WERI-Rb-1 (cell line): ENCODE data around the gene PNP.

Experiments
- DNase-seq: peaks from one replicate; pipeline ENCODE4 v3.0.0-alpha.2; 2020
- H3K27ac ChIP-seq: fragments of 250-450 bp; sonication (Bioruptor Pico); 2 replicates; pipeline ENCODE4 v1.5.1; 2020; ENCODE audit warnings: mild to moderate bottlenecking, moderate library complexity
- H3K27me3 ChIP-seq: fragments of 250-450 bp; sonication (Bioruptor Pico); 2 replicates; pipeline ENCODE4 v1.5.1; 2021; ENCODE audit warnings: mild to moderate bottlenecking, low read depth, moderate library complexity; ENCODE audit not compliant: insufficient read depth, severe bottlenecking
- H3K36me3 ChIP-seq: fragments of 250-450 bp; sonication (Bioruptor Pico); 2 replicates; pipeline ENCODE4 v1.5.1; 2020; ENCODE audit warnings: mild to moderate bottlenecking, moderate library complexity
- H3K4me3 ChIP-seq: 2 replicates; pipeline ENCODE4 v1.5.1; 2011; ENCODE audit warnings: low read depth, mild to moderate bottlenecking, control low read depth, low read length
- H3K9me3 ChIP-seq: fragments of 250-450 bp; sonication (Bioruptor Pico); 2 replicates; pipeline ENCODE4 v1.5.1; 2021; ENCODE audit warnings: mild to moderate bottlenecking, moderate library complexity; ENCODE audit not compliant: severe bottlenecking
- CTCF ChIP-seq: IDR thresholded peaks from 2 replicates; pipeline ENCODE4 v1.5.1; 2011; ENCODE audit warnings: low read depth, mild to moderate bottlenecking, control low read depth, inconsistent platforms, low read length

PNP gene

GRCh38 chr14:20435582-20436362, 33.4 kb upstream of the PNP start, which contains the start of gene KLHL33:
Gene KLHL33 (minus strand): TSS chr14:20436166. CDS start chr14:20435811, 355 bp downstream.
- H3K36me3 ChIP-seq = no peaks in the 10 kb centered on the region
- no peaks in the 10 kb centered on the region for H3K9me3 ChIP-seq
- TF ChIP-seq CTCF = no peak
- no peaks in the 10 kb centered on the region for H3K27me3 ChIP-seq
- H3K4me3 ChIP-seq = no peak within 1 kb of the TSS
- no peak for DNase-seq
- H3K27ac ChIP-seq = no peak within 1 kb of the TSS

GRCh38 chr14:20436363-20436755, 32.8 kb upstream of the PNP start:
- Histone ChIP-seq H3K4me3 (no peak overlapping the region), H3K9me3 (no peaks in the 10 kb centered on the region), H3K36me3 (no peaks in the 10 kb centered on the region), H3K27me3 (no peaks in the 10 kb centered on the region), H3K27ac (no peak overlapping the region)
- no peak for DNase-seq
- TF ChIP-seq CTCF = no peak

GRCh38 chr14:20438664-20439063, 30.5 kb upstream of the PNP start:
- Histone ChIP-seq H3K27me3 (no peaks in the 10 kb centered on the region), H3K4me3 (no peak overlapping the region), H3K27ac (no peak overlapping the region), H3K36me3 (peaks cover 5% of the 10 kb centered on the region; the same call in 1 of the 2 replicates), H3K9me3 (no peaks in the 10 kb centered on the region)
- no peak for DNase-seq
- no peak for TF ChIP-seq CTCF

GRCh38 chr14:20440465-20440864, 28.7 kb upstream of the PNP start:
- no peak overlapping the region for H3K4me3 ChIP-seq
- no peak for DNase-seq
- H3K36me3 ChIP-seq = peaks cover 13% of the 10 kb centered on the region
- H3K9me3 ChIP-seq = no peaks in the 10 kb centered on the region
- no peak for TF ChIP-seq CTCF
- no peaks in the 10 kb centered on the region for H3K27me3 ChIP-seq
- no peak overlapping the region for H3K27ac ChIP-seq

DNA sequence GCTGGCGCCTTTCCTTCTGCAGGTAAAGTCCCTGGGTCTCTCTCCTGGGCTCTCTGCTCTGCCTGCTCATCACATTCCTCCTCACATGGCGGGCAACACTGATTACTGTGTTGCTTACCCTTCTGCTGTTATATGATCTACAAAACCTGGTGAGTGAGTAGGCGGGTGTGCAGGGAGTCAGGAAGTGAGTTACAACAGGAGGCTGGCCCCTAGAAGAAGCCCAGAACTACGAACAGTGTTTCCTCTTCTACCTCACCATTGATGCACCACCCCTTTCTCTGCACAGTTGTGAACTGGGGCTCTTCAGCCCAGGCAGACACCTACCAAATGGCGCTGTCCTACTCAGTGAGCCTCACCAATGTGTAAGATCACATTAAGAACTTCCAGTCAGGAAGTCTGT, 28.3 kb upstream of the PNP start:
- H3K27ac ChIP-seq = no peak overlapping the region
- DNase-seq = no peak

More for the DNA sequence above, 28.3 kb upstream of the PNP start:
- Histone ChIP-seq H3K9me3 (no peaks in the 10 kb centered on the region), H3K27me3 (no peaks in the 10 kb centered on the region), H3K4me3 (no peak overlapping the region), H3K36me3 (peaks cover 17% of the 10 kb centered on the region)
- no peak for TF ChIP-seq CTCF
